Body of pancreas (tissue), 4 donors: Measurements from ENCODE around the gene ANKRD11. TPM values are rescaled to one million over a fixed set of nuclear protein-coding genes. Genes with fewer than 3 reads are reported as not detected.
"Not testable (repeated sequence)": the region's sequence is repeated elsewhere in the genome, so short reads cannot be mapped to it uniquely, and the experiment has no call there.

Experiments
- ATAC-seq: fragments of 150-250 bp; one replicate; pipeline ENCODE4 v1.9.1; 2016
- DNase-seq, 4 donors: peaks; one replicate each; pipeline ENCODE4 v3.0.0-alpha.2; 2019
- H3K27ac ChIP-seq, 4 donors: fragments of 200-600 bp; sonication (generic); 1 replicate in 3 of 4; 2 replicates in 1 of 4; pipeline versions ENCODE4 v1.5.1 to v1.6.1; 2016 to 2019; ENCODE audit warnings: mild to moderate bottlenecking in 1 of 4, mixed read lengths in 1 of 4, moderate library complexity in 1 of 4
- H3K27me3 ChIP-seq, 2 donors: fragments of 200-600 bp; sonication (generic); one replicate each; pipeline ENCODE4 v1.6.0; 2016; ENCODE audit warnings: mild to moderate bottlenecking in 1 of 2
- H3K36me3 ChIP-seq, 2 donors: fragments of 200-600 bp; sonication (generic); replicated peaks in 1 of 2; 2 replicates each; pipeline ENCODE4 v1.5.1; 2016; ENCODE audit warnings: low read depth in 2 of 2; ENCODE audit not compliant: insufficient read depth in 1 of 2
- H3K4me1 ChIP-seq: fragments of 200-600 bp; sonication (generic); one replicate; pipeline ENCODE4 v1.6.0; 2016
- H3K4me3 ChIP-seq, 2 donors: fragments of 200-600 bp; sonication (generic); 1 replicate in 1 of 2; 2 replicates in 1 of 2; pipeline ENCODE4 v1.5.1; 2016 to 2019
- H3K9me3 ChIP-seq, 3 donors: fragments of 200-600 bp; sonication (generic); 1 replicate in 2 of 3; 2 replicates in 1 of 3; pipeline ENCODE4 v1.5.1; 2016
- CTCF ChIP-seq, 7 experiments: fragments of 450-650 bp in 4 of 7; fragments of 200-600 bp in 3 of 7; sonication (generic) in 3 of 7; IDR thresholded peaks; one replicate each; pipeline ENCODE4 v1.5.1; 2016 to 2019; ENCODE audit warnings: antibody characterized with exemption in 7 of 7
- POLR2A ChIP-seq, 3 donors: fragments of 450-650 bp; IDR thresholded peaks; one replicate each; pipeline ENCODE4 v1.6.1; 2016; ENCODE audit warnings: antibody characterized with exemption in 3 of 3, mild to moderate bottlenecking in 2 of 3
- WGBS, 2 donors: methylation state at CpG; one replicate each; pipeline ENCODE4 v1.1.5; 2017; 5-methylcytosine and 5-hydroxymethylcytosine counted together
- intact Hi-C: fragments of 100-400 bp; cut with DNase I; formaldehyde crosslinking; loops from one replicate; pipeline ENCODE4 v1.15.1; 2023
- total RNA-seq, 2 donors: library from RNA; depleted of rRNA; stranded (reverse); fragments of >200 nt; gene quantifications; one replicate each; pipeline ENCODE4 v1.1.0, GENCODE V29; 2016

Gene ANKRD11
- total RNA-seq, 2 donors from 2014 or later: 52.1 to 97.9 TPM

GRCh38 chr16:89437251-89437987 is 52.9 kb downstream of the ANKRD11 start:
- Histone ChIP-seq H3K27ac (peak overlapping the region in 1 of 4 donors; percentile 14), H3K9me3 (no peaks in the 10 kb centered on the region), H3K36me3 (no peaks in the 10 kb centered on the region), H3K4me3 (no peak overlapping the region), H3K4me1 (peaks cover 62% of the 10 kb centered on the region), H3K27me3 (no peaks in the 10 kb centered on the region)
- intact Hi-C loops: no loop called here
- DNase-seq (no peak), ATAC-seq (no peak)
- 87 to 96% methylated on average over 8 of the region's 8 CpGs for WGBS, 2 donors
- no peak for TF ChIP-seq POLR2A (IDR thresholded peaks at IDR 0.05)
- TF ChIP-seq CTCF (IDR thresholded peaks at IDR 0.05): no peak

- TF ChIP-seq CTCF (IDR thresholded peaks at IDR 0.05) (no peak), POLR2A (IDR thresholded peaks at IDR 0.05) (no peak)
- WGBS, 2 donors: 83 to 90% methylated on average over 10 of the region's 10 CpGs
- Histone ChIP-seq H3K27me3 (no peaks in the 10 kb centered on the region), H3K9me3 (no peaks in the 10 kb centered on the region), H3K36me3 (no peaks in the 10 kb centered on the region), H3K27ac (peak overlapping the region in 1 of 4 donors; percentile 13), H3K4me3 (no peak overlapping the region), H3K4me1 (peaks cover 62% of the 10 kb centered on the region)
- ATAC-seq (no peak), DNase-seq (peak in 1 of 4 donors; percentile 39)
- intact Hi-C loops: no loop called here
Measured at GRCh38 chr16:89436366-89436765, 54.0 kb downstream of the ANKRD11 start.

GRCh38 chr16:89435059-89435458 is 55.3 kb downstream of the ANKRD11 start:
- H3K27ac ChIP-seq, H3K4me3 ChIP-seq, H3K36me3 ChIP-seq, ATAC-seq, H3K9me3 ChIP-seq, DNase-seq, intact Hi-C loops, H3K27me3 ChIP-seq: not testable (repeated sequence)
- WGBS, 2 donors: 94 to 96% methylated on average over 5 of the region's 5 CpGs
- H3K4me1 ChIP-seq: peaks cover 65% of the 10 kb centered on the region

- H3K4me1 ChIP-seq: peaks cover 62% of the 10 kb centered on the region
- intact Hi-C loops: no loop called here
- no peak for TF ChIP-seq POLR2A (IDR thresholded peaks at IDR 0.05)
- TF ChIP-seq CTCF (IDR thresholded peaks at IDR 0.05): no peak
- ATAC-seq: no peak
- no peaks in the 10 kb centered on the region for H3K27me3 ChIP-seq
- WGBS, 2 donors: 83 to 96% methylated on average over 6 to 8 of the region's 8 CpGs
- no peaks in the 10 kb centered on the region for H3K36me3 ChIP-seq
- H3K4me3 ChIP-seq: no peak overlapping the region
- H3K9me3 ChIP-seq: no peaks in the 10 kb centered on the region
- DNase-seq: no peak
- no peak overlapping the region for H3K27ac ChIP-seq
Measured at GRCh38 chr16:89434490-89434889, 55.9 kb downstream of the ANKRD11 start.

GRCh38 chr16:89433363-89433984 is 56.9 kb downstream of the ANKRD11 start:
- intact Hi-C loops, H3K4me3 ChIP-seq, H3K27me3 ChIP-seq, H3K27ac ChIP-seq, H3K9me3 ChIP-seq, ATAC-seq, H3K36me3 ChIP-seq, DNase-seq: not testable (repeated sequence)
- peaks cover 58% of the 10 kb centered on the region for H3K4me1 ChIP-seq
- WGBS, 2 donors: 89 to 90% methylated on average over 22 of the region's 22 CpGs
